Chondrocyte (in vitro differentiated cells): Measurements from ENCODE around the gene SLC6A18. TPM values are rescaled to one million over a fixed set of nuclear protein-coding genes. Genes with fewer than 3 reads are reported as not detected.
A peak's percentile ranks its signal among the peaks of the same experiment; 100 is the strongest.
"Not testable (repeated sequence)": the region's sequence is repeated elsewhere in the genome, so short reads cannot be mapped to it uniquely, and the experiment has no call there.

Experiments used
- DNase-seq: peaks from one replicate; pipeline ENCODE4 v3.0.0; 2021; ENCODE audit warnings: mixed read lengths, low spot score
- H3K27ac Mint-ChIP-seq: one replicate; pipeline ENCODE4 v1.8.0; 2021; ENCODE audit warnings: mild to moderate bottlenecking, moderate library complexity, mixed read lengths; ENCODE audit not compliant: unreplicated experiment
- H3K27me3 Mint-ChIP-seq: 2 replicates; pipeline ENCODE4 v1.8.0; 2021; ENCODE audit warnings: low read depth, mixed read lengths
- H3K36me3 Mint-ChIP-seq: 2 replicates; pipeline ENCODE4 v1.8.0; 2021; ENCODE audit warnings: low read depth, mixed read lengths
- H3K4me1 Mint-ChIP-seq: 2 replicates; pipeline ENCODE4 v1.8.0; 2021; ENCODE audit warnings: low read depth, mild to moderate bottlenecking, mixed read lengths
- H3K4me3 Mint-ChIP-seq: one replicate; pipeline ENCODE4 v1.8.0; 2021; ENCODE audit warnings: mild to moderate bottlenecking, moderate library complexity, mixed read lengths; ENCODE audit not compliant: unreplicated experiment
- H3K9me3 Mint-ChIP-seq: 2 replicates; pipeline ENCODE4 v1.8.0; 2021; ENCODE audit warnings: low read depth, mixed read lengths
- total RNA-seq: library from RNA; stranded (reverse); gene quantifications from 3 replicates; pipeline ENCODE4 v1.2.1, GENCODE V29; 2021
- TF ChIP-seq, protein P1 (sequence below): fragments of 200-600 bp; sonication (generic); IDR thresholded peaks from 2 replicates; pipeline ENCODE4 v1.5.0; 2021; ENCODE audit warnings: antibody characterized with exemption, mild to moderate bottlenecking, moderate library complexity

The SLC6A18 gene
- total RNA-seq, 1 donor from 2014 or later, result not detected

DNA sequence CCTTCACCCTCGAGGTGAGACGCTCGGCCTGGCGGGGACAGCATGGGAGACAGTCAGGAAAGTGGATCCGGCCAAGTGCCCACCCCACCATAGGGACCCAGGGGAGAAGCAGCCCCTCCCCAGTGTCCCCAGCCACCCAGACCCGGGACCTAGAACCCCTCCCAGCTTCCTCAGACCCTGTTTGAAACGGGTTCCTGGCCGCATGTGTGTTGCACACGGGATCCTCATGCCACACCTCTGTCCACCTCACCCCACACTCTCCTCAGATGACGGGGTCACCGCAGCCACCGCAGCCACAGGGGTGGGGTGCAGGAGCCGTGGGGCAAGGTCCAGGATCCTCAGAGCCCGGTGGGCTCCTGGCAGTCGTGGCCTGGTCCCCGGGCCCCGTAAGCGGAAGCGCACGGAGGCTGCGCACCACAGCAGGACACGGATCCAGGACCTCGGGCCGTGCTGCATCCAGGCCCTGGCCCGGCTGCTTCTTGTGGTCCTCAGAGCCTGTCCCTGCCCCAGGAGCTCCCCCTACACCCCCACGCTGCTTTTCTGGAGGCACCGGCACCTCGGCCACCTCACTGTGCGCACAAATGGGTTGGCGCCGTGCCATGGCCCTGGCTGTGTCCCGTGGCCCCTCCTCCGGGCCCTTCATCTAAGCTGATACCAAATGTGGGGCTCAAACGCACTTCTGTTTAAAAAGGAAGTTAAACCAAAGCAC lies 54.4 kb downstream of the SLC6A18 start:
- peak; percentile 88 for DNase-seq
- H3K4me1 Mint-ChIP-seq, result no peaks in the 10 kb centered on the region
- H3K27ac Mint-ChIP-seq, result no peak overlapping the region
- no peaks in the 10 kb centered on the region for H3K9me3 Mint-ChIP-seq
- TF ChIP-seq, protein P1, sequence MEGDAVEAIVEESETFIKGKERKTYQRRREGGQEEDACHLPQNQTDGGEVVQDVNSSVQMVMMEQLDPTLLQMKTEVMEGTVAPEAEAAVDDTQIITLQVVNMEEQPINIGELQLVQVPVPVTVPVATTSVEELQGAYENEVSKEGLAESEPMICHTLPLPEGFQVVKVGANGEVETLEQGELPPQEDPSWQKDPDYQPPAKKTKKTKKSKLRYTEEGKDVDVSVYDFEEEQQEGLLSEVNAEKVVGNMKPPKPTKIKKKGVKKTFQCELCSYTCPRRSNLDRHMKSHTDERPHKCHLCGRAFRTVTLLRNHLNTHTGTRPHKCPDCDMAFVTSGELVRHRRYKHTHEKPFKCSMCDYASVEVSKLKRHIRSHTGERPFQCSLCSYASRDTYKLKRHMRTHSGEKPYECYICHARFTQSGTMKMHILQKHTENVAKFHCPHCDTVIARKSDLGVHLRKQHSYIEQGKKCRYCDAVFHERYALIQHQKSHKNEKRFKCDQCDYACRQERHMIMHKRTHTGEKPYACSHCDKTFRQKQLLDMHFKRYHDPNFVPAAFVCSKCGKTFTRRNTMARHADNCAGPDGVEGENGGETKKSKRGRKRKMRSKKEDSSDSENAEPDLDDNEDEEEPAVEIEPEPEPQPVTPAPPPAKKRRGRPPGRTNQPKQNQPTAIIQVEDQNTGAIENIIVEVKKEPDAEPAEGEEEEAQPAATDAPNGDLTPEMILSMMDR, result no peak
- no peaks in the 10 kb centered on the region for H3K36me3 Mint-ChIP-seq
- H3K4me3 Mint-ChIP-seq, result no peak overlapping the region
- H3K27me3 Mint-ChIP-seq, result peaks cover 4% of the 10 kb centered on the region

DNA sequence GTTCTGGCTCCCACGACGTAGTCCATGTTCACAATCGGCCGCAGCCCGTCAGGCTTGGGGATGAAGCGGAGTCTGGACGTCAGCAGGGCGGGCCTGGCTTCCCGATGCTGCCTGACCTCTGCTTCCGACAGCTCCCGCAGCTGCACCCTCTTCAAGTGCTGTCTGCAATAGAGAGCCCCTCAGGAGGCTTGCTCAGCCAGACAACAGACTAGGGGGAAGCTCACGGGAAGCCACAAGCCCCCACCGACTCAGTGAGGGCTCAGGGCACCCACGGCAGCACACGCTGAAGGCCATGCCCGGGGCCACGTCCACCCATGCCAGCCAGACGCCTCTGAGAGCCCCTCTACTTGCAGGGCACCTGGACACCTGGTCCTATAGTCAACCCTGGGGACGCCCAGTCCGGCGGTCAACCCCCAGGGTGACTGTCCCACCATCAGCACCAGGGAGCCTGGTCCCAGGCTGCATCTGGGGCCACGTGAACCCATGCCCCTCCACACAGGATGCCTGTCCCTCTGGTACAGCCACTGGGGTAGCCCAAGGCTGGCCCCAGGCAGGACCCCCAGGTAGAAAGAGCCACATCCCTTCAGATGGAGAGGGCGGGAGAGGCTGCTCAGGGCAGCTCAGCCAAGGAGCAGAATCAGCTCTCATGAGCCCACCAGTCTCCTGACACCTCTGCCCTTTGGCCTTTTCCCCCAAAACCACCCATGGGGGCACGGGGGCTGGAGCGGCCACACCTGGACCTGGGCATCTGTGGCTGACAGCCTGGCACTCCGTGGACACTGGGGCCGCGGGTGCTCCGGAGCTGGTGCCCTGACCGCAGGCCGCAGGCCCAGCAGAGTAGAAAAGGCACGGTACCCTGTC lies 55.2 kb downstream of the SLC6A18 start:
- Mint-ChIP-seq H3K9me3 (no peaks in the 10 kb centered on the region), H3K27me3 (peaks cover 4% of the 10 kb centered on the region), H3K4me3 (no peak overlapping the region), H3K27ac (no peak overlapping the region), H3K36me3 (no peaks in the 10 kb centered on the region), H3K4me1 (no peaks in the 10 kb centered on the region)
- DNase-seq, result peak; percentile 88
- TF ChIP-seq, protein P1, result no peak

DNA sequence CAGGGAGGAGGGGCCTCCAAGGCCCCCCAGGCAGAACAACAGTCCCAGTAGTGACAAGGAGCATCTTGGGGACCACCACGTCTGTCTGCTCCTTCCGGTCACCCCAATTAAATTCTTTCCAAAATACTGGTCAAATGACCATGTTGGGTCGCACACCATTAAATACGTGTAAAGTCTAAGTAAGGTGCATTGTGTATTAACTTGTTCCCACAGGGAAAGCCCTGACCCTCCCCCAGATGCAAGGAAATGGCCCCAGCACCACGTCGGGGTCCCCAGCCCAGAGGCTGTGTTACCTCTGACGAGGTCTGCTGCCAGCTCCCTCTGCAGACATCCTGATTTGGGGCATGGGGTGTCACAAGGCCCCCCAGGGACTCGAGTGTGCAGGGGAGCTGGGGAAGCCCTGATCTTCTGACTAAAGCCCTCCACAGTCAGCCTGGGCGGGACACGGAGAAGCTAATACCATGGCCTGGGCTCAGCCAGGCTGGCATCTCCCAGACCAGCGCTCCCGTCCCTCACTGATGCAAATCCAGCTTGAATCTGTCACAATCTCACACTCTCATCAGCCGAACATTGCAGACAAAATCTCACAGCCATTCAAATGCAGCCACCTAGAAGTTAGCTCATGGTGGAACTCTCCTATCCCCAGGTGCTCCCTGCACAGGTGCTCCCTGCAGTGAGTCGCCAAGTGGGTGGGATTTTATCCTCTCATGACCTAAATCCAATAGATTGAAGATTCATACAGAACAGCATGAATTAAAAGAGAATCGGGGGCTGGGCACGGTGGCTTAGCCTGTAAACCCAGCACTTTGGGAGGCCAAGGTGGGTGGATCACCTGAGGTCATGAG lies 56.1 kb downstream of the SLC6A18 start:
- DNase-seq, result peak; percentile 78
- no peaks in the 10 kb centered on the region for H3K4me1 Mint-ChIP-seq
- no peaks in the 10 kb centered on the region for H3K9me3 Mint-ChIP-seq
- peaks cover 4% of the 10 kb centered on the region for H3K27me3 Mint-ChIP-seq
- H3K4me3 Mint-ChIP-seq, result no peak overlapping the region
- no peaks in the 10 kb centered on the region for H3K36me3 Mint-ChIP-seq
- H3K27ac Mint-ChIP-seq, result no peak overlapping the region
- TF ChIP-seq, protein P1, result no peak

DNA sequence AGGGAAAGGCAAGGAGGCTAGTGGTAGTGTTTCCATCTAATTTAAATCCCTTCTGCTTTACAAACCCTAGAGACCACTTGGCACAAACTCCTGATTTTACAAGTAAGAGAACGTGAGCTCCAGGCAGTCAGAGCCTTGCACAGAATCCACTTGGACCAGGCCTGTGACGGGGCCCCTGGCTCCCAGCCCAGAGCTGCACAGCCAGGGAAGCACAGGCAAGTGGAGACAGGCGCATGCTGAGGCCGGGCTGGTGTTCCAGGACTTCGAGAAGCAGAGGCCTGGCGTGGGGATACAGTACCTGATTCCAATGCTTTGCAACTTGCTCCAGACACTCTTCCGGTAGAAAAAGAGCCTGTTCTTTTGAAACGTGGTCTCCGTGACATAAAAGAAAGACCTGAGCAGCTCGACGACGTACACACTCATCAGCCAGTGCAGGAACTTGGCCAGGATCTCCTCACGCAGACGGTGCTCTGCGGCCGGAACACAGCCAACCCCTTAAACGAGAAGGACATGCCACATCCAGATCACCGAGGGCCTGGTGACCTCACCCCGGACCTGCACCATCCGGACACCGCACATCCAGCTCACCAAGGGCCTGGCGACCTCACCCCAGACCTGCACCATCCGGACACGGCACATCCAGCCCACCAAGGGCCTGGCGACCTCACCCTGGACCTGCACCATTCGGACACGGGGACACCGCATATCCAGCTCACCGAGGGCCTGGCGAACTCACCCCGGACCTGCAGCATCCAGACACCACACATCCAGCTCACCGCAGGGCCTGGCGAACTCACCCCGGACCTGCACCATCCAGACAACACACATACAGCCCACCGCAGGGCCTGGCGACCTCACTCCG lies 57.2 kb downstream of the SLC6A18 start:
- peaks cover under 1% of the 10 kb centered on the region for H3K9me3 Mint-ChIP-seq
- no peak overlapping the region for H3K4me3 Mint-ChIP-seq
- no peaks in the 10 kb centered on the region for H3K27me3 Mint-ChIP-seq
- H3K27ac Mint-ChIP-seq, result no peak overlapping the region
- TF ChIP-seq, protein P1, result no peak
- H3K4me1 Mint-ChIP-seq, result no peaks in the 10 kb centered on the region
- DNase-seq, result peak; percentile 66
- no peaks in the 10 kb centered on the region for H3K36me3 Mint-ChIP-seq

DNA sequence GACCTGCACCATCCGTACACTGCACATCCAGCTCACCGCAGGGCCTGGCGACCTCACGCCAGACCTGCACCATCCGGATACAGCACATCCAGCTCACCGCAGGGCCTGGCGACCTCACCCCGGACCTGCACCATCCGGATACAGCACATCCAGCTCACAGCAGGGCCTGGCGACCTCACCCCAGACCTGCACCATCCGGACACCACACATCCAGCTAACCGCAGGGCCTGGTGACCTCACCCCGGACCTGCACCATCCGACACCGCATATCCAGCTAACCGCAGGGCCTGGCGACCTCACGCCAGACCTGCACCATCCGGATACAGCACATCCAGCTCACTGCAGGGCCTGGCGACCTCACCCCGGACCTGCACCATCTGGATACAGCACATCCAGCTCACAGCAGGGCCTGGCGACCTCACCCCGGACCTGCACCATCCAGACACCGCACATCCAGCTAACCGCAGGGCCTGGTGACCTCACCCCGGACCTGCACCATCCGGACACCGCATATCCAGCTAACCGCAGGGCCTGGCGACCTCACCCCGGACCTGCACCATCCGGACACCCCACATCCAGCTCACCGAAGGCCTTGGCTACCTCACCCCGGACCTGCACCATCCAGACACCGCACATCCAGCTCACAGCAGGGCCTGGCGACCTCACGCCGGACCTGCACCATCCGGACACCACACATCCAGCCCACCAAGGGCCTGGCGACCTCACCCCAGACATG lies 58.0 kb downstream of the SLC6A18 start:
- H3K4me1 Mint-ChIP-seq, result not testable (repeated sequence)

DNA sequence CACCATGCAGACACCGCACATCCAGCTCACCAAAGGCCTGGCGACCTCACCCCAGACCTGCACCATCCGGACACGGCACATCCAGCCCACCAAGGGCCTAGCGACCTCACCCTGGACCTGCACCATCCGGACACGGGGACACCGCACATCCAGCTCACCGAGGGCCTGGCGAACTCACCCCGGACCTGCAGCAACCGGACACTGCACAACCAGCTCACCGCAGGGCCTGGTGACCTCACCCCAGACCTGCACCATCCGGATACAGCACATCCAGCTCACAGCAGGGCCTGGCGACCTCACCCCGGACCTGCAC lies 58.5 kb downstream of the SLC6A18 start:
- not testable (repeated sequence) for H3K36me3 Mint-ChIP-seq, H3K27ac Mint-ChIP-seq, H3K4me3 Mint-ChIP-seq, H3K27me3 Mint-ChIP-seq, H3K4me1 Mint-ChIP-seq
- peaks cover 12% of the 10 kb centered on the region for H3K9me3 Mint-ChIP-seq
- peak; percentile 81 for DNase-seq

More for the DNA sequence above, 58.0 kb downstream of the SLC6A18 start:
- peak; percentile 75 for DNase-seq
- not testable (repeated sequence) for H3K36me3 Mint-ChIP-seq, H3K27ac Mint-ChIP-seq, H3K9me3 Mint-ChIP-seq, H3K27me3 Mint-ChIP-seq, H3K4me3 Mint-ChIP-seq

DNA sequence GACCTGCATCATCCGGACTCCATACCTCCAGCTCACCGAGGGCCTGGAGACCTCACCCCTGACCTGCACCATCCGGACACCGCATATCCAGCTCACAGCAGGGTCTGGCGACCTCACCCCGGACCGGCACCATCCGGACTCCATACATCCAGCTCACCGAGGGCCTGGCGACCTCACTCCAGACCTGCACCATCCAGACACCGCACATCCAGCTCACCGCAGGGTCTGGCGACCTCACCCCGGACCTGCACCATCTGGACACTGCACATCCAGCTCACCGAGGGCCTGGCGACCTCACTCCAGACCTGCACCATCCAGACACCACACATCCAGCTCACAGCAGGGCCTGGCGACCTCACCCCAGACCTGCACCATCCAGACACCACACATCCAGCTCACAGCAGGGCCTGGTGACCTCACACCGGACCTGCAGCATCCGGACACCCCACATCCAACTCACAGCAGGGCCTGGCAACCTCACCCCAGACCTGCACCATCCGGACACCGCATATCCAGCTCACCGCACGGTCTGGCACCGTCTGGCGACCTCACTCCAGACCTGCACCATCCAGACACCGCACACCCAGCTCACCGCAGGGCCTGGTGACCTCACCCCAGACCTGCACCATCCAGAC lies 59.3 kb downstream of the SLC6A18 start:
- H3K4me1 Mint-ChIP-seq, H3K27me3 Mint-ChIP-seq, H3K4me3 Mint-ChIP-seq, H3K36me3 Mint-ChIP-seq, H3K27ac Mint-ChIP-seq: not testable (repeated sequence)
- DNase-seq, result peak; percentile 68
- H3K9me3 Mint-ChIP-seq, result peaks cover 14% of the 10 kb centered on the region
